Body of pancreas (tissue), 4 donors: ENCODE results near the gene HOXB3.

Source experiments
- CTCF ChIP-seq, 7 experiments: fragments of 450-650 bp in 4 of 7; fragments of 200-600 bp in 3 of 7; sonication (generic) in 3 of 7; IDR thresholded peaks; one replicate each; pipeline ENCODE4 v1.5.1; 2016 to 2019; ENCODE audit warnings: antibody characterized with exemption in 7 of 7
- POLR2A ChIP-seq, 3 donors: fragments of 450-650 bp; IDR thresholded peaks; one replicate each; pipeline ENCODE4 v1.6.1; 2016; ENCODE audit warnings: antibody characterized with exemption in 3 of 3, mild to moderate bottlenecking in 2 of 3

GRCh38 chr17:48575673-48576478 is 14.2 kb downstream of the HOXB3 start:
- no peak for TF ChIP-seq CTCF (IDR thresholded peaks at IDR 0.05)
- no peak for TF ChIP-seq POLR2A (IDR thresholded peaks at IDR 0.05)
